Bone marrow (tissue), 2 donors: ENCODE measurements around the gene TMEM52.

ENCODE experiments used
- DNase-seq, 2 donors: peaks; one replicate each; lab custom pipeline; 2025; lab: John Stamatoyannopoulos, UW

Gene TMEM52

GRCh38 chr1:1914971-1915692, 3.9 kb downstream of the TMEM52 start, which contains the start of gene CALML6:
Gene CALML6, plus strand, starts transcription at chr1:1915260. Its CDS starts 21 bp downstream, at chr1:1915281.
- no peak for DNase-seq

DNA sequence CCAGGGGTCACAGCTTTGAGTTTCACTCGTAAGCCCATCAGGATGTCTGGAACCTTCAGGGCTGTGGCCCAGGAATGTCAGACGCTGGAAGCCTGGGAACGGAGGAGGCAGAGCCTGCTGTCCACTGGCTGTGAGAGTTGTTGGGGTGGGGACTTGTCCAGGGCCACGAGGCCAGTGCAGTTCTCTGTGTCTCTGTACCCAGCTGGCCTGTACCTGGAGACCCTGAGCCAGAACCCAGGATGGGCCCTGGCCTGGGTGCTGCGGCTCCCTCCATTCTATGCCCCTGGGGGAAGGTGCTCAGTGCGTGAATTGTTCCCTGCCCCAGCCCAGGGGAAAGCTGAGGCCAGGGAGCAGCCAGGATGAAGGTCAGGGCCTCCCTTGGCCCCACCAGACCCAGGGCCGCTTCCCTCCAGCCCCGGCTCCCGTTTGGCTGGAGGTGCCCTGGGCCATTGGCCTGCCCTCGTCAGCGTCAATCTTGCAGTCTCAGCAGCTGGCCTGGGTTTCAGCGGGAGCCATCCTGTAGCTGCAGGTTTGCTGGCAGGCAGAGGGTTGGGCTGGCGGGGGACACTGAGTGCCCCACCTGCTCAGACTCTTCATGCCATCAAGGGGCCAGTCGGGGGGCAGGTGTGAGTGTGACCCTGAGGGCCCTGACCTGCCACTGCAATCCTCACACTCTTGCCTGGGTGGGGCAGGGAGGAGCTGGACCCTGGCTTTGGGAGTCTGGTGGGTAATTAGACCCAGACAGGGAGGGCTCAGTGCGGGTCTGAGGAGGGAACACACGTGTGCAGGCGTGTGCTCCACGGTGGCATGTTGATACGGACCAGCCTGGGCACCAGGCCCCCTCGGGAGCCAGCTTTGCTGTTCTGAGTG, 4.7 kb downstream of the TMEM52 start:
- no peak for DNase-seq

- DNase-seq, result no peak
Measured at GRCh38 chr1:1911350-1912041, 7.6 kb downstream of the TMEM52 start.

GRCh38 chr1:1910651-1911331, 8.3 kb downstream of the TMEM52 start:
- no peak for DNase-seq

- no peak for DNase-seq
Measured at GRCh38 chr1:1910033-1910465, 9.0 kb downstream of the TMEM52 start.

DNA sequence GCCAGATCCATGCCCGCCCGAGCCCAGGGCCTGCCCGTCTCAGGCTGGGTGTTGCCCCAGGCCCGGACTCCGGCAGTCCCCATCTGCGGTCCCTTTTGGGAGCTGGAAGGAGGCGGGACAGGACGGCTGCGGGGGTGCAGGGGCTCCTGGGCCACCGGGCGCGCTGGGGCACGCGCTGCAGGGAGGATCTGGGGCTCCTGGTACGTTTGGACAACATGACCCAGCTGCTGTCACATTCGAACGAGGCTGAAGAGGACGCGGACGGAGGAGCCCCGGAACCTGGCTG, 10.6 kb downstream of the TMEM52 start:
- DNase-seq, result no peak

- DNase-seq, result no peak
Measured at GRCh38 chr1:1907098-1907736, 11.9 kb downstream of the TMEM52 start.

DNA sequence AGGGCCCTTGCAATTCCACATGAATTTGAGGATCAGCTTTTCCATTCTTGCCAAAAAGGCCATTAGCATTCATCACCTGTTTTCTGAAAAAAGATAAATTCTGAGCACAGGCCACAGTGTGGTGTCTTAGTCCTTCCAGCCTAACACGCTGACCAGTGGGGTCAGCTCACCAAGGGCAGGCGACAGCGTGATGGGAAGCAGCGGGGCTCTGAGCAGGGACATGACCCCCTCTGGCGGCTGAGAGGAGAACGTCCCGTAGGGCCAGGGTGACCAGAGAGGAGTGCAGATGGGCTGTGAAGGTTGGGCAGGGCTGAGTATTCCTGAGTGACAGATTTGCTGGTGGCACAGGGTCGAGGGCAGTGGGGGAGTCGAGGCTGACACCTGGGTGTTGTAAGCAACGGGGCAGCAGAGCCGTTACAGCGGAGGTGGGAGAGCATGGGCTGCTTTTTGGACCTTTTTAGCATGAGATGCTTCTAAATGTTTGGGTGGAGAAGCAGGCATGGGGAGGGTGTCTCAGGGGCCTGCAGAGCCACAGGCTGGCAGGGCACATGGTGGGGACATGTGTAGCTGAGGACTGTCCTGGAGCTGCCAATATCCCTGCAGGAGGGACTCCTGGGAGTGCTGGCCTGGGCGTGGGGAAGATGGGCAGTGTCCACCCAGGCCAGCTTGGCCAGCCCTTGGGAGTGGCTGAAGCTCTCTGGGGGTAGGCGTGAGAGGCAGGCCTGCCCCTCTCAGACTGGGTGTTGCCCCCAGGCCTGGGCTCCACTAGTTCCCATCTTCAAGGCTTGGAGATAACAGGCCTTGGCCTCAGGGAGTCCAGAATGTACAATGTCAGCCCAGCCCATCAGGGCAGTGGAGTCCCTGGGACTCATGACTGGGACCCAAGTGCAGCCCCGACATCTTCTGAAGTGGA, 12.6 kb downstream of the TMEM52 start:
- peak; percentile 52 to 64 for DNase-seq

DNA sequence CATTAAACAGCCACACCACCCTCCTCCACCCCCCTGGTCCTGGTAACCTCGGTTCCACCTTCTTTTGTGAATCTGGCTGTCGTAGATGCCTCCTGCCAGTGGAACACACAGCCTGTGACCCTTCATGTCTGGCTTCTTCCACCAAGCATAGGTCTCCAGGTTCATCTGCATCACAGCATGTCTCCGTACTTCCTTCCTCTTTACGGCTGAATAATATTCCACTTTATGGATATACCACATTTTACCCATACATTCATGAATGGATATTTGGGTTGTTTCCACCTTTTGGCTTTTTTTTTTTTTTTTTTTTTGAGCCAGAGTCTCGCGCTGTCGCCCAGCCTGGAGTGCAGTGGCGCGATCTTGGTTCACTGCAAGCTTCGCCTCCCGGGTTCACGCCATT, 15.9 kb downstream of the TMEM52 start:
- DNase-seq, result no peak

DNA sequence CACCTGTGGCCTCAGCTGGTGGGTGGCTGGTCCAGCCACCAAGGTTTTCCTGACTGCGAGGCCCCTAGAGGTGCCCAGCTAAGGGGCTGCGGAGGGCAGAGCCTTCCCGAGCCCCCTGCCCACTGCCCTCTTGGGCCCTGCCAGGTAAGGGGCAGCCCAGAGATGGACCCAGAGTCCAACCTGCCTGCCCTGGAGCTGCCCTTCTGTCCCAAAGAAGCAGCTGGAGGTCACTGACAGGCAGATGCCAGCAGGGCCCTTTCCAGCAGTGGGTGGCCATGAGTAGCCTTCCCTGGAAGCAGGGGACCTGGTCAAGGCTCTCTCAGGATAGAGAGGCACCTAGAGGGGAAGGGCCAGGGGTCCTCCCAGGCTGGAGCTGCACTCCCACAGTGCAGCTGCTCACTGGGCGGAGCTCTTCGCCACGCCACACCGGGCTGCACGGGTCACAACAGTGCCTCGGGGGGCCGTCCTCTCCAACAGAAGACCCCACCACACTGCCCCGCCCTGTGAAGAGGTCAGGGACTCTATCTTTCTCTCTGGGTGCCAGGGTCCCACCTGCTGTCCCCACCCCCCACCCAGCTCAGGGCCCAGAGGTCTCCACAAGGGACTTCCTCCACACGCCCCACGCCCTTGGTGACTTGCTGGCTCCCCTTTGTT, 17.3 kb downstream of the TMEM52 start:
- DNase-seq, result no peak

- no peak for DNase-seq
Measured at GRCh38 chr1:1900883-1901640, 18.0 kb downstream of the TMEM52 start.

GRCh38 chr1:1899967-1900327, 19.1 kb downstream of the TMEM52 start:
- DNase-seq, result no peak

- DNase-seq, result peak in 1 of 2 donors; percentile 8
Measured at GRCh38 chr1:1899266-1899966, 19.7 kb downstream of the TMEM52 start.

- DNase-seq, result no peak
Measured at GRCh38 chr1:1898246-1898933, 20.7 kb downstream of the TMEM52 start.

- no peak for DNase-seq
Measured at GRCh38 chr1:1895456-1896336, 23.4 kb downstream of the TMEM52 start.

- DNase-seq, result no peak
Measured at GRCh38 chr1:1895060-1895418, 24.0 kb downstream of the TMEM52 start.

GRCh38 chr1:1894354-1895059, 24.6 kb downstream of the TMEM52 start:
- DNase-seq, result no peak
